H1 (cell line): Measurements from ENCODE around the gene SRPK3. TPM values are rescaled to one million over a fixed set of nuclear protein-coding genes. Genes with fewer than 3 reads are reported as not detected.

Source experiments
- KDM5A ChIP-seq: fragments of 200-600 bp; IDR thresholded peaks from 2 replicates; pipeline ENCODE4 v1.7.1; 2012; ENCODE audit warnings: mild to moderate bottlenecking, low read length, inconsistent platforms, mixed read lengths
- PHF8 ChIP-seq: fragments of 200-600 bp; sonication (generic); conservative IDR thresholded peaks from 2 replicates; pipeline ENCODE4 v1.7.1; 2012; ENCODE audit warnings: low read depth, mild to moderate bottlenecking, inconsistent platforms, low read length, moderate library complexity
- SIN3A ChIP-seq, 2 experiments: IDR thresholded peaks in 1 of 2; conservative IDR thresholded peaks in 1 of 2; 2 replicates each; pipeline ENCODE4 v1.6.1; 2011 to 2012; ENCODE audit warnings: low read length in 2 of 2, improper control_type of control experiment in 1 of 2, low read depth in 1 of 2, mild to moderate bottlenecking in 1 of 2
- SP4 ChIP-seq: IDR thresholded peaks from 2 replicates; pipeline ENCODE4 v1.6.1; 2012; ENCODE audit warnings: low read length, inconsistent platforms
- polyA plus RNA-seq, 7 experiments: library from polyadenylated mRNA; depleted of rRNA in 3 of 7; stranded (reverse) in 5 of 7; unstranded in 2 of 7; fragments of >200 nt in 5 of 7; fragments of 200-250 nt in 2 of 7; gene quantifications; 1 replicate in 5 of 7; 2 replicates in 1 of 7; 4 replicates in 1 of 7; pipeline versions ENCODE4 v1.2.1 to v1.2.3, GENCODE V29; 2011 to 2013; ENCODE audit warnings: missing spikeins in 2 of 7, mixed read lengths in 2 of 7
- total RNA-seq: library from RNA; stranded (reverse); fragmentation: NEBNext Ultra II Directional; extraction: Animal tissue kit (Norgen Biotek cat#: 25700); gene quantifications from 2 replicates; pipeline ENCODE4 v1.2.1, GENCODE V29; 2021
- TF ChIP-seq, protein P1 (sequence below): IDR thresholded peaks from 2 replicates; pipeline ENCODE4 v1.6.1; 2011; ENCODE audit warnings: low read length, improper control_type of control experiment

The SRPK3 gene
- total and polyA plus RNA-seq, 2 of the 8 experiments (the other 6 are each of a cell fraction or from before 2014, with no cell fraction given): not detected

DNA sequence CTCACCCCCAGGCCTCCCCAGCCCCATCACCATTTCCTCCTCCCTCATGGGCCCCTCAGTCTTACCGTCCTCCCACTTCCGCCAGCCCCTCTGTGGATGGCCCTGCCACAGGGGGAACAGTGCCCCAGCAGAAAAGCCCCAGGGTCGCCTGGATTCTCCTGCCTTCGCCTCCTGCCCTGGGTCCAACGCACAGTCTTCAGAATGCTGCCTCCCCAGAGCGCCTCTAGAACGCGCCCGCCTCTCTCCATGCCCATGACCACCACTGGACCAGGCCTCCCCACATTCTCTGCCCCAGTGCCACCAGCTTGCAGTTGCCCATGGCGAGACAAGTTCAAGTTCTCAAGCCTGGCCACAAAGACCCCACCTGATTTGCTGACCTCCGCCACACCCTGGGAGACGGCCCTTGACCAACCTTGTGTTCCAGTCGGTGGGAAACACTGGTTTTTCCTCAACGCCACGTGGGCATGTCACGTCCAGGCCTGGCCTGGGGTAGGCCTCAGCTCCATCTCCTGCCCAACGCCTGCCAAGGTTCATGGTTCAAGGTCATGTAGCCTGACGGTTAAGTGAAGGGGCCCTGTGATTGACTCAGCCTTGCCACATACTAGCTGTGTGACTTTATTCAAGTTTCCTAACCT, 17.4 kb upstream of the SRPK3 start (continued):
- TF ChIP-seq KDM5A (no peak), SP4 (no peak), PHF8 (no peak), SIN3A (conservative IDR thresholded peaks at IDR 0.05 in 1 of 2, IDR thresholded peaks at IDR 0.05 in 1 of 2; ENCODE audit: low read depth in 1 of 2, low read length in 2 of 2) (no peak)
- TF ChIP-seq, protein P1, sequence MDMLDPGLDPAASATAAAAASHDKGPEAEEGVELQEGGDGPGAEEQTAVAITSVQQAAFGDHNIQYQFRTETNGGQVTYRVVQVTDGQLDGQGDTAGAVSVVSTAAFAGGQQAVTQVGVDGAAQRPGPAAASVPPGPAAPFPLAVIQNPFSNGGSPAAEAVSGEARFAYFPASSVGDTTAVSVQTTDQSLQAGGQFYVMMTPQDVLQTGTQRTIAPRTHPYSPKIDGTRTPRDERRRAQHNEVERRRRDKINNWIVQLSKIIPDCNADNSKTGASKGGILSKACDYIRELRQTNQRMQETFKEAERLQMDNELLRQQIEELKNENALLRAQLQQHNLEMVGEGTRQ: no peak
